Ovary (tissue), 3 donors: ENCODE results near the gene DPM3.

Experiments
- CTCF ChIP-seq, 3 donors: fragments of 450-650 bp in 2 of 3; fragments of 200-600 bp in 1 of 3; IDR thresholded peaks; one replicate each; pipeline versions ENCODE4 v1.5.1 to v1.8.0; 2016 to 2022; ENCODE audit warnings: antibody characterized with exemption in 3 of 3, mild to moderate bottlenecking in 1 of 3
- EP300 ChIP-seq: sonication (generic); formaldehyde crosslinking; IDR thresholded peaks from one replicate; pipeline ENCODE4 v1.6.1; 2017; ENCODE audit warnings: antibody characterized with exemption
- POLR2A ChIP-seq: fragments of 450-650 bp; IDR thresholded peaks from one replicate; pipeline ENCODE4 v1.6.1; 2017; ENCODE audit warnings: antibody characterized with exemption, mild to moderate bottlenecking, moderate library complexity
- donor health status: DM: no; HTN: no; CAD: no.

GRCh38 chr1:155125946-155126555 is 14.3 kb downstream of the DPM3 start:
- TF ChIP-seq CTCF (IDR thresholded peaks at IDR 0.05) (no peak), EP300 (no peak), POLR2A (no peak)
